Ishikawa (cell line): ENCODE data around the gene VAV3.
A peak's percentile ranks its signal among the peaks of the same experiment; 100 is the strongest.

Experiments
- CEBPB ChIP-seq: IDR thresholded peaks from 2 replicates; pipeline ENCODE4 v1.6.1; 2012
- CREB1 ChIP-seq: IDR thresholded peaks from 2 replicates; pipeline ENCODE4 v1.6.1; 2012; ENCODE audit warnings: low read depth
- EGR1 ChIP-seq: IDR thresholded peaks from 2 replicates; pipeline ENCODE4 v1.6.1; 2012
- EP300 ChIP-seq: IDR thresholded peaks from 2 replicates; pipeline ENCODE4 v1.6.1; 2012; ENCODE audit warnings: borderline replicate concordance
- FOXM1 ChIP-seq: IDR thresholded peaks from 2 replicates; pipeline ENCODE4 v1.6.1; 2012; ENCODE audit warnings: low read depth, borderline replicate concordance
- NFIC ChIP-seq: IDR thresholded peaks from 2 replicates; pipeline ENCODE4 v1.6.1; 2012
- RAD21 ChIP-seq: IDR thresholded peaks from 2 replicates; pipeline ENCODE4 v1.6.1; 2012; ENCODE audit warnings: low read depth
- REST ChIP-seq: IDR thresholded peaks from 2 replicates; pipeline ENCODE4 v1.6.1; 2012; ENCODE audit warnings: low read depth, mild to moderate bottlenecking
- TAF1 ChIP-seq: IDR thresholded peaks from 2 replicates; pipeline ENCODE4 v1.6.1; 2012; ENCODE audit warnings: low read depth, mild to moderate bottlenecking
- TCF12 ChIP-seq: IDR thresholded peaks from 2 replicates; pipeline ENCODE4 v1.6.1; 2012; ENCODE audit warnings: low read depth
- TEAD4 ChIP-seq: IDR thresholded peaks from 2 replicates; pipeline ENCODE4 v1.6.1; 2012
- YY1 ChIP-seq: IDR thresholded peaks from 2 replicates; pipeline ENCODE4 v1.6.1; 2012; ENCODE audit warnings: low read depth
- ZBTB7A ChIP-seq: IDR thresholded peaks from 2 replicates; pipeline ENCODE4 v1.6.1; 2012; ENCODE audit warnings: low read depth
- TF ChIP-seq, protein P1 (sequence below): IDR thresholded peaks from 2 replicates; pipeline ENCODE4 v1.6.1; 2012
- TF ChIP-seq, protein P2 (sequence below): IDR thresholded peaks from 2 replicates; pipeline ENCODE4 v1.6.1; 2012

VAV3 gene

GRCh38 chr1:107871259-107871658 lies 93.7 kb downstream of the VAV3 start:
- TF ChIP-seq REST (no peak), RAD21 (no peak)

DNA sequence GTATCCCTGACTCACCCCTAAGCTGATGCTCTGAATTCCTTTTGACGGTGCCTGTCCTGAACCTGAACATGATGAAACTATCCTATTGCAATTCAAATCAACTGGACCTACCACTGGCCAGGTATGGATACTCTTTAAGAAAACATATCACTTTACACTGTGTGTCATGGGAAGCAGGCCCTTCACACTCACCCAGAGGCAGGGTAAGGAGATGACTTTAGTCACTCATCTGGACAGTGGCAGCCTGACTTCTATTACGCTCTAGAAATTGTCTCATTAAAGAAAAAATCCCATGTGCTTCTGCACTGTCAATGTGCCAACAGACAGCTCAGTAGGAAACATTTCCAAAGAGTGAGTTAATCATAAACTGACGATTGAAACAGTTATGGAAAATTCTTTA lies 94.3 kb downstream of the VAV3 start:
- TF ChIP-seq EP300 (no peak), FOXM1 (no peak), YY1 (no peak), EGR1 (no peak), TCF12 (no peak), RAD21 (no peak), CEBPB (no peak), ZBTB7A (no peak), CREB1 (no peak)
- TF ChIP-seq, protein P1, sequence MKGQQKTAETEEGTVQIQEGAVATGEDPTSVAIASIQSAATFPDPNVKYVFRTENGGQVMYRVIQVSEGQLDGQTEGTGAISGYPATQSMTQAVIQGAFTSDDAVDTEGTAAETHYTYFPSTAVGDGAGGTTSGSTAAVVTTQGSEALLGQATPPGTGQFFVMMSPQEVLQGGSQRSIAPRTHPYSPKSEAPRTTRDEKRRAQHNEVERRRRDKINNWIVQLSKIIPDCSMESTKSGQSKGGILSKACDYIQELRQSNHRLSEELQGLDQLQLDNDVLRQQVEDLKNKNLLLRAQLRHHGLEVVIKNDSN = no peak

GRCh38 chr1:107867897-107868296 lies 97.1 kb downstream of the VAV3 start:
- TF ChIP-seq CEBPB (peak; percentile 5; the same call in 1 of the 2 replicates), RAD21 (no peak)

- TF ChIP-seq YY1 (no peak), CREB1 (no peak), TEAD4 (no peak), FOXM1 (no peak), ZBTB7A (no peak), EGR1 (no peak)
Measured at GRCh38 chr1:107867422-107867821, 97.6 kb downstream of the VAV3 start.

- TF ChIP-seq REST = no peak
- no peak for TF ChIP-seq EP300
- no peak for TF ChIP-seq TAF1
- TF ChIP-seq, protein P2, sequence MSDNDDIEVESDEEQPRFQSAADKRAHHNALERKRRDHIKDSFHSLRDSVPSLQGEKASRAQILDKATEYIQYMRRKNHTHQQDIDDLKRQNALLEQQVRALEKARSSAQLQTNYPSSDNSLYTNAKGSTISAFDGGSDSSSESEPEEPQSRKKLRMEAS = no peak
- TF ChIP-seq CEBPB = no peak
- no peak for TF ChIP-seq ZBTB7A
- TF ChIP-seq, protein P1 = no peak
- TF ChIP-seq TEAD4 = no peak
- no peak for TF ChIP-seq TCF12
- TF ChIP-seq NFIC = no peak
- TF ChIP-seq YY1 = no peak
- no peak for TF ChIP-seq RAD21
Measured at GRCh38 chr1:107866870-107867269, 98.1 kb downstream of the VAV3 start.

GRCh38 chr1:107865627-107866026 lies 99.4 kb downstream of the VAV3 start:
- TF ChIP-seq FOXM1 (no peak), REST (no peak), CEBPB (no peak), RAD21 (no peak), TAF1 (no peak), TEAD4 (no peak), YY1 (no peak)
